ENCODE measurements around the gene ADGRL1. TPM values are rescaled to one million over a fixed set of nuclear protein-coding genes. Genes with fewer than 3 reads are reported as not detected.
A peak's percentile ranks its signal among the peaks of the same experiment; 100 is the strongest.

The ADGRL1 gene
- total RNA-seq, 1 experiment from 2014 or later = 88.6 TPM

- no peak overlapping the region for H3K4me3 ChIP-seq (replicated peaks in 1 of 2; ENCODE audit: low read depth in 1 of 2, low read length in 2 of 2)
- intact Hi-C loops (cut with micrococcal nuclease) = loop anchor here (1.0 kb wide), 1 partner anchor 200 kb away; no protein-coding TSS in a partner anchor
- peaks cover 10 to 16% of the 10 kb centered on the region in 2 experiments for H3K36me3 ChIP-seq (ENCODE audit: control insufficient read depth in 1 of 2, insufficient read depth in 2 of 2, low read length in 2 of 2)
- peak overlapping the region; percentile 42 for H3K4me2 ChIP-seq (ENCODE audit: low read length)
- peak; percentile 36 for DNase-seq (ENCODE audit: low read depth, low spot score)
- H3K9me2 ChIP-seq (ENCODE audit: insufficient read depth) = no peaks in the 10 kb centered on the region
- no peaks in the 10 kb centered on the region for H4K20me1 ChIP-seq (ENCODE audit: insufficient read depth)
- H3K27me3 ChIP-seq (ENCODE audit: insufficient read depth, low read length) = no peaks in the 10 kb centered on the region
- ATAC-seq = peak; percentile 88
- ChIA-PET POLR2A (interaction anchor here (0.8 to 0.9 kb wide), 2 partner anchors 11 kb away, joined by 3 read pairs; partner anchors contain the start of gene ASF1B), RAD21 (ENCODE audit: low non-redundant PET in 1 of 2, low total read pairs in 2 of 2, uncharacterized antibody in 2 of 2, unreplicated experiment in 2 of 2) (interaction anchor here in 1 of 2 experiments (0.8 to 0.9 kb wide), 2 partner anchors 206 to 258 kb away, joined by 3 to 8 read pairs; no protein-coding TSS in a partner anchor), CTCF (interaction anchor here (0.8 to 1.9 kb wide), 5 partner anchors 8 to 258 kb away, joined by 4 to 15 read pairs (median 8); partner anchors contain the start of gene ASF1B)
- H3K4me1 ChIP-seq (ENCODE audit: control insufficient read depth in 1 of 2, insufficient read depth in 2 of 2, low read length in 2 of 2) = peaks cover 5 to 15% of the 10 kb centered on the region in 2 experiments; a peak in 3 of 4 replicates
- 0 out of 2 replicates have a peak overlapping the region, but pooled peaks have one; percentile 25 for H3K9ac ChIP-seq (ENCODE audit: low read length)
- H3K79me2 ChIP-seq (ENCODE audit: insufficient read depth, low read length) = no peaks in the 10 kb centered on the region
- H3K27ac ChIP-seq (ENCODE audit: low read depth, low read length) = peak overlapping the region; percentile 28; the same call in 1 of the 2 replicates
- BruUV-seq (replicated peaks) = no TSS peak
- no peaks in the 10 kb centered on the region for H3K9me3 ChIP-seq (ENCODE audit: control insufficient read depth in 1 of 2, insufficient read depth in 1 of 2, low read depth in 1 of 2, low read length in 2 of 2)
- H2AFZ ChIP-seq (ENCODE audit: low read depth, low read length, poor library complexity, severe bottlenecking) = no peak overlapping the region
- TF ChIP-seq ATF3 (IDR thresholded peaks at IDR 0.05) (no peak), CEBPB (IDR thresholded peaks at IDR 0.05; ENCODE audit: low read depth) (no peak), POLR2A (IDR thresholded peaks at IDR 0.05; ENCODE audit: borderline replicate concordance, extremely low read depth, insufficient read depth, insufficient read length) (no peak), FOSL1 (IDR thresholded peaks at IDR 0.05; ENCODE audit: low read depth) (no peak), YY1 (IDR thresholded peaks at IDR 0.05; ENCODE audit: extremely low read depth, insufficient replicate concordance, low read depth, low read length) (no peak), CBX3 (IDR thresholded peaks at IDR 0.05; ENCODE audit: low read depth) (no peak), SP1 (IDR thresholded peaks at IDR 0.05; ENCODE audit: low read depth) (no peak), ZFX (IDR thresholded peaks at IDR 0.05) (no peak), EZH2 (IDR thresholded peaks at IDR 0.05) (no peak), TCF7L2 (IDR thresholded peaks at IDR 0.05; ENCODE audit: borderline replicate concordance, extremely low read depth, insufficient read depth, insufficient read length) (peak; percentile 61), ZBTB33 (IDR thresholded peaks at IDR 0.05; ENCODE audit: extremely low read depth, insufficient replicate concordance, low read length) (no peak), ZNF274 (IDR thresholded peaks at IDR 0.05; ENCODE audit: low read depth, low read length) (no peak), REST (IDR thresholded peaks at IDR 0.05; ENCODE audit: low read depth) (no peak), POLR2AphosphoS5 (IDR thresholded peaks at IDR 0.05; ENCODE audit: low read depth, low read length) (peak; percentile 63), MAX (IDR thresholded peaks at IDR 0.05) (no peak), EGR1 (IDR thresholded peaks at IDR 0.05; ENCODE audit: low read depth) (no peak), CTCF (IDR thresholded peaks at IDR 0.05 in 2 of 3, conservative IDR thresholded peaks at IDR 0.05 in 1 of 3; ENCODE audit: borderline replicate concordance in 1 of 3, insufficient read depth in 1 of 3, low read depth in 2 of 3, low read length in 2 of 3) (peak; percentile 74 to 89 (median 80))
Observed at GRCh38 chr19:14147797-14148605, 58.0 kb downstream of the ADGRL1 start.
